HPDE6-E6E7 (cell line): Measurements from ENCODE around the gene ZBTB8A.
"Not testable (repeated sequence)": the region's sequence is repeated elsewhere in the genome, so short reads cannot be mapped to it uniquely, and the experiment has no call there.

ENCODE experiments used
- DNase-seq: peaks from one replicate; pipeline ENCODE4 v3.0.0; 2011; ENCODE audit warnings: missing footprints; ENCODE audit errors: extremely low spot score

ZBTB8A gene

GRCh38 chr1:32536764-32537163, 2.5 kb upstream of the ZBTB8A start:
- DNase-seq: no peak

- peak; percentile 20 for DNase-seq
Measured at GRCh38 chr1:32539584-32540571, 651 bp downstream of the ZBTB8A start.

- DNase-seq: no peak
Measured at GRCh38 chr1:32540605-32541004, 1.4 kb downstream of the ZBTB8A start.

- no peak for DNase-seq
Measured at GRCh38 chr1:32541064-32541566, 1.9 kb downstream of the ZBTB8A start.

GRCh38 chr1:32546611-32547010, 7.4 kb downstream of the ZBTB8A start:
- no peak for DNase-seq

- no peak for DNase-seq
Measured at GRCh38 chr1:32549616-32550015, 10.4 kb downstream of the ZBTB8A start.

- DNase-seq: no peak
Measured at GRCh38 chr1:32554288-32554687, 15.1 kb downstream of the ZBTB8A start.

GRCh38 chr1:32557035-32557434, 17.8 kb downstream of the ZBTB8A start:
- not testable (repeated sequence) for DNase-seq

- DNase-seq: no peak
Measured at GRCh38 chr1:32557812-32558211, 18.6 kb downstream of the ZBTB8A start.

- DNase-seq: no peak
Measured at GRCh38 chr1:32568929-32569328, 29.7 kb downstream of the ZBTB8A start.

GRCh38 chr1:32580348-32581017, 41.3 kb downstream of the ZBTB8A start:
- no peak for DNase-seq

- no peak for DNase-seq
Measured at GRCh38 chr1:32592943-32593342, 53.7 kb downstream of the ZBTB8A start.

GRCh38 chr1:32600034-32600433, 60.8 kb downstream of the ZBTB8A start:
- no peak for DNase-seq

GRCh38 chr1:32605711-32606424, 66.6 kb downstream of the ZBTB8A start:
- DNase-seq: no peak

GRCh38 chr1:32606565-32607371, 67.5 kb downstream of the ZBTB8A start:
- DNase-seq: no peak

GRCh38 chr1:32609180-32609579, 70.0 kb downstream of the ZBTB8A start:
- no peak for DNase-seq

GRCh38 chr1:32611859-32612188, 72.6 kb downstream of the ZBTB8A start:
- peak; percentile 7 for DNase-seq

- DNase-seq: peak; percentile 79
Measured at GRCh38 chr1:32612189-32612881, 73.1 kb downstream of the ZBTB8A start.

GRCh38 chr1:32613472-32613871, 74.2 kb downstream of the ZBTB8A start:
- DNase-seq: no peak

GRCh38 chr1:32618673-32619221, 79.5 kb downstream of the ZBTB8A start:
- DNase-seq: no peak
